Activated T-cell treated with anti-CD3 and anti-CD28 coated beads for 1 hour (primary cell): Measurements from ENCODE around the gene PRRC1.
"Not testable (repeated sequence)": the region's sequence is repeated elsewhere in the genome, so short reads cannot be mapped to it uniquely, and the experiment has no call there.

ENCODE experiments used
- DNase-seq: peaks from one replicate; pipeline ENCODE4 v3.0.0-alpha.2; 2020; ENCODE audit warnings: low read depth

The PRRC1 gene

DNA sequence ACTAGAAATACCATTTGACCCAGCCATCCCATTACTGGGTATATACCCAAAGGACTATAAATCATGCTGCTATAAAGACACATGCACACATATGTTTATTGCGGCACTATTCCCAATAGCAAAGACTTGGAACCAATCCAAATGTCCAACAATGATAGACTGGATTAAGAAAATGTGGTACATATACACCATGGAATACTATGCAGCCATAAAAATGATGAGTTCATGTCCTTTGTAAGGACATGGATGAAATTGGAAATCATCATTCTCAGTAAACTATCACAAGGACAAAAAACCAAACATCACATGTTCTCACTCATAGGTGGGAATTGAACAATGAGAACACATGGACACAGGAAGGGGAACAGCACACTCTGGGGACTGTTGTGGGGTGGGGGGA lies 27.8 kb downstream of the PRRC1 start:
- not testable (repeated sequence) for DNase-seq

DNA sequence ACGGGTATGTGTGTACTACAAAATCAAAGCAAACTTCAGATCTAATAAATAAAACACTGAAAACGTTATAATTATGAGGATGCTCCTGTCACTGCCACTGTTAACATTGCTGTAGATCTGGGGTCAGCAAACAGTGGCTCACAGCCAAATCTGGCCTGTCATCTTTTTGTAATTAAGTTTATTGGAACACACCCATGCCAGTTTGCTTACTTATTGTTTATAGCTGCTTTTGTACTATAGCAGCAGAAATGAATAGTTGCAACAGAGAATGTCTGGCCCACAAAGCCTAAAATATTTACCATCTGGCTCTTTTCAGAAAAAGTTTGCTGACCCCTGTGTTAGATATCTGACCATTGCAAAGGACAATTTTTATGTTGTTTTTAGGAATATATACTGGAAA lies 32.1 kb downstream of the PRRC1 start:
- no peak for DNase-seq

DNA sequence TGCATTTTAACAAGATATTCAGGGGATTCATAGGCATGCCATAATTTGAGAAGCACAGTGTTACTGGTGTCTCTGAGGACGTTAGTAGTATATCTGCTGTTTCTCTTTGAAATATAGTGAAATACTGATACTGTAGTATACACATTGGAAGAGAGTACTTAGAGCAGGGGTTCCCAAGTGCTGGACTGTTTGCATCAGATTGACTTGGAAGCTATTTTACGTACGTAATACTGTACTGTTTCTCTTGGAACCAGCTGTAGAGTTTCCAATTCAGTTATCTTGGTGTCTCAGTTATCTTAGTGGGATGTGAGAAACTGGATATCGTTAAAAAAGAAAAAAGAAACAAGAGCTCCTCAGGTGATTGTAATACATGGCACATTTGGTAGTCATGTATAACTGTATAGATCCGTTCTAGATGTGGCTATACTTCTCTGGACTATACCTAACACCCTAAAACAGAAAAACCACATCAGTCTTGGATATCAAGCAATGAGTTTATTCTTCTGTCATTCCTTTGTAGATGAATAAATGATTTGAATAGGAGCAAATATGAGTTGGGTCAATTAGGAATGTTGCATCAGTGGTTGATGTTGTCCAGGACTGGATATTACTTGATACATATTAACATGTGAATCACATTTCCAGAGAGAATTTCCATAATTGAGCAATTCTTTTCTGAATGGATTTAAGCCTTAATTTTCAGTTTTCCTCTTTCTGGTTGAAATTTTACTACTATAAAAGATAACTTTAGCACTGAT lies 33.4 kb downstream of the PRRC1 start:
- DNase-seq = no peak

DNA sequence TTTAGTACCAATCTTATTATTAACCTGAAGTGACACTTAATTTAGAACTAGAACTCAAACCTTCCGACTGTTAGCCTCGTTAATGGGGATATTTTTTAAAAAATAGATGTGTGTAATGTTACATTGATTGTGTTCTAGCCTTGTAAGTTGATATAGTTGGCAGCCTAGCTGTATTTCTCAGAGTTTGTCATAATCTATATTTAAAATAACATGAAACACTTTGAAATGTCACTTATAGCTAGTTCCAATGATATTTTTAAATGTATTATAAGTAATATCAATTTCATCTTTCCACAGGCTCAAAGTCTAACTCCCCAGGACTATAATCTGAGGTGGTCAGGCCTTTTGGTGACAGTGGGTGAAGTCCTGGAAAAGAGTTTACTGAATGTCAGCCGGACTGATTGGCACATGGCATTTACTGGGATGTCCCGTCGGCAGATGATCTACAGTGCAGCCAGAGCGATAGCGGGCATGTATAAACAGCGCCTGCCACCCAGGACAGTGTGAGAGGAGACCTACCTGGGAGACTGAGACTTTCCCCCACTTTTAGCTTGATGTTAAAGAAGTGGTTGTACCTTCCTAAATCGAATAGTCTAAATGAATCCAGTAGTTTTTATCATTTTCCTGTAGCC lies 34.1 kb downstream of the PRRC1 start:
- no peak for DNase-seq

DNA sequence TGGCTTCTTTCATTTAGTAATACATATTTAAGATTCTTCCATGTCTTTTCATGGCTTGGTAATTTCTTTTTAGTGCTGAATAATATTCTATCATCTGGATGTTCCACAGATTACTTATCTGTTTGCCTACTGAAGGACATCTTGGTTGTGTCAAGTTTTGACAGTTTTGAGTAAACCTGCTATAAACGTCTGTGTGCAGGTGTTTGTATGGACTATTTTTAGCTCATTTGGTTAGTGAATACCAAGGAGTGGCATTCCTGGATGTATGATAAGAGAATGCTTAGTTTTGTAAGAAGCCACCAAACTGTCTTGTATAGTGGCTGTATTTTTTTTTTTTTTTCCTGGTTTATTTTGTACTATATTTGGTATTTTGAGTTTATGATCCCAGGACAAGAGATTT lies 38.4 kb downstream of the PRRC1 start:
- DNase-seq = no peak

- DNase-seq = no peak
Observed at GRCh38 chr5:127556609-127557334, 39.3 kb downstream of the PRRC1 start.

DNA sequence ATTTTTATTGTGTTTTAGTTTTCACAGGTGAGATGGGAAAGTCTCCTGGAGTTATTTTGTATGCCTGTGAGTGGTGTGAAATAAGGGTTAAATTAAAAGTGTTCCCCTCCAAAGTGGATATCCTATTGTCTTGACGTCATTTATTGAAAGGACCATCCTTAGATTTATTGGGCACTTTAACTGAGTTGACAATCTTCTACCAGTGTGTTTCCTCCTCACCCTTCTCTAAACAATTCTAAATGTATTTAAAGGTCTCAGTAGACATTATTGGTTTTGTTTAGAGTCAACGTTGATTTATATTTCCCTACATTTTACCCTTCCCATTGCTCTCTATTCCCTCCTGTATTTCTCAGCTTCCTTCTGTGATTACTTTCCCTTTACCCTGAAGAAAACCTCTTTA lies 40.8 kb downstream of the PRRC1 start:
- DNase-seq = no peak

- no peak for DNase-seq
Observed at GRCh38 chr5:127561254-127561653, 43.8 kb downstream of the PRRC1 start.

DNA sequence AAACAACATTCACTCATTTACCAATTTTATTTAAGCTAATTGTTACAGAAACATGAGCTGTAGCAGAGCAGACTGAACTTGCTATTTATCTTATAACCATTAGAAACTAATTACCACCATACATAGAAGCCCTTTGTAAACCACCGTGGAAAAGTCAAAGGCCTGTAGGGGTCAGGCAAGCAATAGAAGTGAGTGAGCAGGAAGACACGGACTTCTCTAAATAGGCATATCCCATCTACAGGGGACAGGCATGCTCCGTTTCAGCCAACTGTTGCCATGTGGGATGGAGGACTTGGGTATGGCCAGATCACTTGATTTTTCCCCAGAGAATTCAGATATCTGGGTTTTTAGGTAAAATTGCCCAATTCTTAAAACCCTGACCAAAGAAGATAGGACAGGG lies 44.8 kb downstream of the PRRC1 start:
- DNase-seq = no peak

- DNase-seq = no peak
Observed at GRCh38 chr5:127563136-127563535, 45.7 kb downstream of the PRRC1 start.

DNA sequence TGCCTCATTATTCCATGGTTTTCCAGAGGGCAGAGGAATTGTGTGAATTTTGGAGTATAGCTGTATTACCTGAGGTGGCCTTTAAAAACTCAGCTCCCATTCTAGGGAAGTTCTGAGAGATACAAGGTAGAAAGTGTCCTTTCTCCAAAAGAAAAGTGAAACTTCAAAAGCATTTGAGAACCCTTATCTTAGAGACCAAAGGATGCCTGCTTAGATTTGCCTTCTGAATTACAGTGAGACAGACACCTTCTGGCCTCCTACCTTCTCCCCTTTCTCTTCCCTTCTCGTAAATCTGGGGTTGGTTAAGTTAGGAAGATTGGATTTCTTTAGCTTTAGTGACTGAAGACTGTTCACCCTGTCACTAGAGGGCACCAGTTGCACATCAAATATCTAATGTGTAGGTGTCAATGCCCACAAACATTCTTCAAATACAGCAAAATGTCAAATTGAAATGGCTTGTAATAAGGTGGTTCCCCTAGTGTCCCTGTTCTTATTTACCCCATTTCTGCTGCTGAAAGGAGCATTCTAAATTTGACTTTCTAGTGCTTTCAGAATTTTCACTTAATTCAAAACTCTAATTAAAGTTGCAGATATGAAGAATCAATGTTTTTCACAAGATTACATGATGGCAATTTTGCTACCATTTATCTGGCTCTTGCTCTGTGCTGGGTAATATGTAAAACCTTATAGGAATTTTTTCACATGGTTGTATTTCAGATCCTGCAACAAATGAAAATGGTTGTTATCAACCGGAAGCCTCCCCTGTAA lies 46.7 kb downstream of the PRRC1 start:
- peak; percentile 25 for DNase-seq

- DNase-seq = no peak
Observed at GRCh38 chr5:127565586-127566270, 48.3 kb downstream of the PRRC1 start.

DNA sequence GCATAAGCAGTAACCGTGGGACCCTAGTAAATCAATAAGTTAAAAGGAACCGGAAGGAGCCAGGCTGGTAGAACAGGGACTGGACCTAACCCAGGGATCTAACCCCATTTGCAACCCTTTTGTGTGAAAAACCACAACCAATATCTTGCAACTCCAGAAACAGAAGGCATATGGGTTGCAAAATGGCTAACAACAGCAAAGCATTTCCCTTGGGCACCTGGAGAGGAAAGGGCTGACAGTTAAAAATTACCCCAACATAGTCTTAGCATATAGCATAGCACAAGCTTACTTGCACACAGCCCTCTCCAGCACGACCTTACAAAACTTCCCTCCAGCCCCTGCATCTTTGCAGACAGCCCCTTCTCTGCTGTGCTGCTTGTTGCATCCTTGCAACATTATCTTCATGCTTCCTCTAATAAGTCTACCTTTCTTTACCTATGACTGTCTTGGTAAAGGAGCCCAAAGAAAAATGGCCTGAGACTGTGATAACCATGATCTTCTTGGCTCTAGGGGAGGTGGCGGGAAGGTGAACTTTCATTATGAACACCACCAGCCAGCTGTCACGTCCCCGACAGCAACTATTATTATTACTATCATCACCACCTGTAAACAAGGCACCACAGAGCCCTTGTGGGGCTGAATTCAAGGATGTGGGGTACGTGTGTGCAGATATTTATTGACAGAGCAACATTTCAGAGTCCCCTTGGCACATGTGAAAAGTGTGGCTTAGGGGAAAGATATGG lies 49.8 kb downstream of the PRRC1 start:
- no peak for DNase-seq

- no peak for DNase-seq
Observed at GRCh38 chr5:127568166-127568565, 50.7 kb downstream of the PRRC1 start.

GRCh38 chr5:127569471-127569870 lies 52.0 kb downstream of the PRRC1 start:
- not testable (repeated sequence) for DNase-seq

GRCh38 chr5:127571314-127572131 lies 54.1 kb downstream of the PRRC1 start:
- no peak for DNase-seq

DNA sequence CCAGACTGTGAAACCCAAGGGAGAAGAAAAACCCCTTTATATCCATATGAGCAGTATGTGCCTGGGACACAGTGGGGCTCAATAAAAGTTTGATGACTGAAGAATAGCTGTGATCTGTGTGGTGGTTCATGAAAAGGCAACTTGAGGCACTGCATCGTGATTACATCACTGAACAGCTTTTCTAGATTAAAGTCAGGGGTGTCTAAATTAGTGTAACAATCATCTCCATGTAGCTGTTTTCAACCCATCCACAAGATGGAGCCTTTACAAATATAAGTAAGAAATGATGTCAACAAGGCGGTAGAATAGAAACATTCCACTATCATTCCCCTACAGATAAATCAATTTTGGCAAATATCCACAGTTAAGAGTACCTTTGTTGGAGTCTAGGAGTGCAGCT lies 55.5 kb downstream of the PRRC1 start:
- DNase-seq = no peak

DNA sequence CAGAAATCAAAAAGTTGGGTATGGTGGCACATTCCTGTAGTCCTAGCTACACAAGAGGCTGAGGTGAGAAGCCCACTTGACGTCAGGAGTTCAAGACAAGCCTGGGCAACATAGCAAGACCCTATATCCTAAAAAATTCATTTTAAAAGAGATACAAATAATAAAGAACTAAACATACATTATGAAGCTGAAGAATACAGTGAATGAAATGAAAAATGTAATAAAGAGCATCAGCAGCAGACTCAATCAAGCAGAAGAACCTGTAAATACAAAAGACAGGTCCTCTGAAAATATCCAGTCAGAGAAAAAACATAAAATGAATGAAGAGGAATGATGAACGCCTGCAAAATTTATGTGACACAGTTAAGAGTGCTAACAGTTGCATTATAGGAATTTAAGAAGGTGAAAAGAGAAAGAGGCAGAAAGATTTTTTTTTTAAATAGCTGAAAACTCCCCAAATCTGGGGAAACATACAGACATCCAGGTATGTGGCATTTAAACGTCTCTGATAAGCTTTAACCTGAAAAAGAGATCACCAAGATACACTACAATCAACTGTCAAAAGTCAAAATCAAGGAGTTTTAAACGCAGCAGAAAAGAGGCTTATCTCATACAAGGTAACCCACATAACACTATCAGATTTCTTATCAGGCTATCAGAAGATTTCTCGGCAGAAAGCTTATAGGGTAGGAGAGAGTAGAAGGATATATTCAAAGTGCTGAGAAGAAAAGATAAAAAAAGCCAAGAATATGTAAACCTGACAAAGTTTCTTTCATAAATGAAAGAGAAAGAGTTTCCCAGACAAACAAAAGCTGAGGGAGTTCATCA lies 57.6 kb downstream of the PRRC1 start:
- DNase-seq = no peak

GRCh38 chr5:127577458-127577857 lies 60.0 kb downstream of the PRRC1 start:
- no peak for DNase-seq
